MG63 (cell line): ENCODE measurements around the gene VAMP4. TPM values are rescaled to one million over a fixed set of nuclear protein-coding genes. Genes with fewer than 3 reads are reported as not detected.
A peak's percentile ranks its signal among the peaks of the same experiment; 100 is the strongest.

Source experiments
- DNase-seq: peaks from one replicate; pipeline ENCODE4 v3.0.0-alpha.2; 2020
- H3K27me3 ChIP-seq: fragments of 250-450 bp; sonication (Bioruptor Pico); 2 replicates; pipeline ENCODE4 v1.5.1; 2020; ENCODE audit warnings: mild to moderate bottlenecking, moderate library complexity
- H3K36me3 ChIP-seq: fragments of 250-450 bp; sonication (Bioruptor Pico); 2 replicates; pipeline ENCODE4 v1.5.1; 2020; ENCODE audit warnings: mild to moderate bottlenecking, moderate library complexity
- H3K4me3 ChIP-seq: fragments of 250-450 bp; sonication (Bioruptor Pico); 2 replicates; pipeline ENCODE4 v1.5.1; 2020; ENCODE audit warnings: mild to moderate bottlenecking, moderate library complexity
- H3K9me3 ChIP-seq: fragments of 250-450 bp; sonication (Bioruptor Pico); 2 replicates; pipeline ENCODE4 v1.5.1; 2020; ENCODE audit warnings: mild to moderate bottlenecking, moderate library complexity
- total RNA-seq: library from RNA; depleted of rRNA; stranded (reverse); fragments of >200 nt; shearing (Covaris generic); gene quantifications from 2 replicates; pipeline ENCODE4 v1.2.3, GENCODE V29; 2014; ENCODE audit warnings: low replicate concordance

Gene VAMP4
- total RNA-seq, 1 experiment from 2014 or later: 8.0 TPM

DNA sequence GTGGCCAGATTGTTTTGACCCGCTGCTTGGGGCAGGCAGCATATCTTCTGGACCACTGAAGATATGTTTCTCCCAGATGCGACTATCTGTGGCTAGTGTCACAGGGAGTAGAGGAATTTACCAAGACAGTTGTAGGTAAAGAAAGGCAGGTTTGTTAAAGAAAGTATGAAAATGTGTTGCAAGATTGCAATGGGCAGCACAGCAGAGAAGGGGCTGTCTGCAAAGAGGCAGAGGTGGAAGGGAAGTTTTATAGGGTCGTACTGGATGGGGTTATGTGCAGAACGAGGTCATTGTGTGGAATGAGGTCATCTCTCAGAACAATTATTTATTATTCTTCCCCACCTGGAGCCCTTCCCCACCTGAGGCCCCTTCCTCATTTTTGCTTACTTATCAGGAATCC is 15.0 kb upstream of the VAMP4 start:
- no peak for DNase-seq
- Histone ChIP-seq H3K9me3 (no peaks in the 10 kb centered on the region; the same call in none of the 2 replicates), H3K36me3 (no peaks in the 10 kb centered on the region), H3K4me3 (no peak overlapping the region), H3K27me3 (no peaks in the 10 kb centered on the region; the same call in 1 of the 2 replicates)

GRCh38 chr1:171754971-171755370 is 13.1 kb upstream of the VAMP4 start:
- Histone ChIP-seq H3K9me3 (no peaks in the 10 kb centered on the region; the same call in none of the 2 replicates), H3K27me3 (no peaks in the 10 kb centered on the region), H3K36me3 (no peaks in the 10 kb centered on the region), H3K4me3 (no peak overlapping the region)
- DNase-seq: no peak

GRCh38 chr1:171754353-171754705 is 12.5 kb upstream of the VAMP4 start:
- no peaks in the 10 kb centered on the region for H3K27me3 ChIP-seq
- H3K36me3 ChIP-seq: no peaks in the 10 kb centered on the region
- no peak overlapping the region for H3K4me3 ChIP-seq
- peak; percentile 88 for DNase-seq
- no peaks in the 10 kb centered on the region; the same call in none of the 2 replicates for H3K9me3 ChIP-seq

DNA sequence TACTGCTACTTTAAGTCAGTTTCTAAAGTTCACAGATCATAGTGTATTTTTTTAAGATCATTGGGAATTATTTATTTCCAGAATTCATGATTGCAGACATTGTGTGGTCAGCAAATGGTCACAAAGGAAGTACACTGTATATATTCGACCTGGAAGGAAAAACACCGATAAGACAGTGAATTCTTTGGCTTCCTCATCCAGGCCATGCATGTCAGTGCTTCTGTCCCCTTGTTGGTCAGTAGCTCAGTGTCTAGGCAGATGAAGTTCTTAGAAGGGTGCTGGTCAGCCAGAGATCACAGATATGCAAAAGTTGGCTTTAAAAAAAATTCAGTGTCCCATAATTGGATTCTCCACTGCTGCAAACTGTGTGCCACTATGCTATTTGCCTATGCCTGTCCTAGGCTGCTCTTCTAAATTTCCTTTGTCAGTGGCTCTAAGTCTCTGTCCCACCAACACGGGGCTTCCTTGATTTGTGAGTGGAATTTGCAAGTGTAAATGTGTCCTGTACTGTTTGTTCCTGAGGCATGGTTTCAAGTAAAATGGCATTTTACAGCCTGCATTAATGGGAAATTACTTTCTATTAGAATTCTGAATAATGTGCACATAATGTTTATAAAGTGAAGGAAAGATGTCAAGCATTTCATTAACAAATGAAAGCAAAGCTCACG is 12.0 kb upstream of the VAMP4 start:
- Histone ChIP-seq H3K36me3 (no peaks in the 10 kb centered on the region), H3K4me3 (no peak overlapping the region), H3K9me3 (no peaks in the 10 kb centered on the region; the same call in none of the 2 replicates), H3K27me3 (no peaks in the 10 kb centered on the region)
- DNase-seq: no peak

- Histone ChIP-seq H3K36me3 (no peaks in the 10 kb centered on the region), H3K4me3 (no peak overlapping the region), H3K27me3 (no peaks in the 10 kb centered on the region), H3K9me3 (no peaks in the 10 kb centered on the region; the same call in none of the 2 replicates)
- no peak for DNase-seq
These were observed 11.3 kb upstream of the VAMP4 start for GRCh38 chr1:171753182-171753581.

DNA sequence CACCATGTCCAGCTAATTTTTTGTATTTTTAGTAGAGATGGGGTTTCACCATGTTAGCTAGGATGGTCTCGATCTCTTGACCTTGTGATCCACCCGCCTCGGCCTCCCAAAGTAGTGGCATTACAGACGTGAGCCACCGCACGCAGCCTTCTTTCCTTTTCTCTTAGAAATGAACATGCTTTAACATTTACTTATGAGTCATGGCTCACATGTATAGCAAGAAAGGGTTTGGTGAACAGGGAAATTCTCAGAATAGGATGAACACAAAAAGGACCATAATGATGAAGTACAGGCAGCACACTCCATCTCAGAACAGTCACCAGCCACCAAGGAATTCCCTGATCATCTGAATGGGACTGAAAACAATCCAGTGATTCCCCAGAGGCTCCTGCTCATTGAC is 9.4 kb upstream of the VAMP4 start:
- no peaks in the 10 kb centered on the region for H3K36me3 ChIP-seq
- H3K4me3 ChIP-seq: no peak overlapping the region
- no peak for DNase-seq
- no peaks in the 10 kb centered on the region; the same call in 1 of the 2 replicates for H3K9me3 ChIP-seq
- no peaks in the 10 kb centered on the region for H3K27me3 ChIP-seq

DNA sequence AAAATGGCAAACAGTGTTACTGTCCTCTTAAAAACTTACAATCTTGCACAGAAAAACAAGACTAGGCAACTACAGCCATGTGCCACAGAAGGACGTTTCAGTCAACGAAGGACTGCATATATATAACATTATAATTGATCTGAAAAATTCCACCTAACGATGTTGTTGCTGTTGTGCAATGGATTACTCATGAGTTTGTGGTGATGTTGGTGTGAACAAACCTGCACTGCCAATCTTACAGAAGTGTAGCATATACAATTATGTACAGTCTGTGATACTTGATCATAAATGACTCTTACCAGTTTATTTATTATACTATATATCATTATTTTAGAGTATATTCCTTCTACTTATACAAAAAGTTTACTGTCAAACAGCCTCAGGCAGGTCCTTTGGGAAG is 6.8 kb upstream of the VAMP4 start:
- no peaks in the 10 kb centered on the region for H3K36me3 ChIP-seq
- H3K27me3 ChIP-seq: no peaks in the 10 kb centered on the region
- no peak overlapping the region for H3K4me3 ChIP-seq
- no peak for DNase-seq
- no peaks in the 10 kb centered on the region for H3K9me3 ChIP-seq

GRCh38 chr1:171744986-171745385 is 3.1 kb upstream of the VAMP4 start:
- DNase-seq: no peak
- Histone ChIP-seq H3K9me3 (no peaks in the 10 kb centered on the region), H3K4me3 (no peak overlapping the region), H3K36me3 (no peaks in the 10 kb centered on the region; the same call in 1 of the 2 replicates), H3K27me3 (no peaks in the 10 kb centered on the region)

GRCh38 chr1:171743081-171743870 is 1.4 kb upstream of the VAMP4 start:
- Histone ChIP-seq H3K4me3 (peak overlapping the region; percentile 96), H3K9me3 (no peaks in the 10 kb centered on the region), H3K36me3 (no peaks in the 10 kb centered on the region; the same call in 1 of the 2 replicates), H3K27me3 (no peaks in the 10 kb centered on the region)
- DNase-seq: peak; percentile 28

DNA sequence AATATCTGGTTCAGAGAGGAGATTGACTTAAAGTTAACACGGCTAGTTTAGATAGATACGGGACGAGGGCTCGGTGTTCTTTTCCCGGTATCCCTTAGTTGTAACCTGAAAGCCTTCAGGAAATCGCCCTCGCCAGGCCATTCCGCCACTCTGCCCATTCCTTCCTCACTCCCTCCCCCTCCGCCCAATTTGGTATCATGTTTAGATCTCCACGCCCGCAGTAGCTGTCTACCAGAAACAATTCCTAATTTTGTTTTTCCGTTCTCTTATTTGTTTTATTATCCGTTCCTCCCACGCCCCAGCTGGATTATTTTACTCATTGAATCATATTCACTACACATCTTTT is 685 bp upstream of the VAMP4 start:
- Histone ChIP-seq H3K4me3 (peak overlapping the region; percentile 96), H3K9me3 (no peaks in the 10 kb centered on the region), H3K27me3 (no peaks in the 10 kb centered on the region), H3K36me3 (peaks cover 3% of the 10 kb centered on the region; the same call in 1 of the 2 replicates)
- peak; percentile 70 for DNase-seq

- DNase-seq: peak; percentile 42
- Histone ChIP-seq H3K27me3 (no peaks in the 10 kb centered on the region), H3K4me3 (peak overlapping the region; percentile 96), H3K9me3 (no peaks in the 10 kb centered on the region), H3K36me3 (peaks cover 13% of the 10 kb centered on the region)
These were observed 636 bp downstream of the VAMP4 start for GRCh38 chr1:171740987-171741871.

DNA sequence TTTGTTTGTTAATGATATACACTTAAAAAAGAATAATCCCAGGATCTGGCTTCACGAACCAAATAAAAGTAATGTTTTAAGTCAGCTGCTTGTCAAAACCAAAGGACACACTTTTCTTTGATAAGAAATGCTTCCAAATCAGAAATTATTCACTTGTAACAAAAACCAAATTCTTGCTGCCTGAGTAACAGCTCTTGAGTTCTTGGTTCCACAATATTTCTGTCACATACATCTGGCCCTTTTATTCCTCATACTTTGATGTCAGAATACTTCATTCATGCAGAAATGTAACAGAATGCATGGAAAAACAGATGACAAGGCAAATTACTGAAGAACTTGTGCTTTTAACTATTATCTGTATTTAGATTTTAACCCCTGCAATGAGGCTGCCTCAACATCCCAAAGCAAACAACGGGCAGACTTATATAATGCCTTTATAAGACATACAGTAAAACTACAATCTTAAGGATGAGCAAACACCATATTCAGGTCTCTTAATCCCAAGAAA is 1.5 kb downstream of the VAMP4 start:
- Histone ChIP-seq H3K27me3 (no peaks in the 10 kb centered on the region), H3K9me3 (no peaks in the 10 kb centered on the region), H3K4me3 (peak overlapping the region; percentile 96), H3K36me3 (peaks cover 13% of the 10 kb centered on the region)
- no peak for DNase-seq

DNA sequence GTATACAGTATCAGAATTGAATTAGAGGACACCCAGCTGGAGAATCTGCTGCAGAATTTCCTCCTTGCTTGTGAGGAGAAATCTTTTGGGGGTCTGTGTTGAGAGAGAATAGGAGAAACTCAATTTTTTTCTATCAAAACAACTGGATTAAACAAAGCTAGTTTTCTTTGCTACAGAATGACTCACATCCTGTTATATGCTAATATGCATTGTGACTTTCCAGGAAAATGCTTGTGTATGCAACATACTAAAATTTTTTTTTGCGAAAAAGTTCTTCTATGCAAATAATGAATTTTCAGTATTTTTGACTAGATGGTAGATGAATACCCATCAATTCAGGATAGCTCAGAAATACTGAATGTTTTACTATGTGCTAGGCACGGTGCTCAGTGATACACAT is 2.2 kb downstream of the VAMP4 start:
- no peak for DNase-seq
- Histone ChIP-seq H3K36me3 (peaks cover 13% of the 10 kb centered on the region), H3K9me3 (no peaks in the 10 kb centered on the region), H3K4me3 (no peak overlapping the region), H3K27me3 (no peaks in the 10 kb centered on the region)

DNA sequence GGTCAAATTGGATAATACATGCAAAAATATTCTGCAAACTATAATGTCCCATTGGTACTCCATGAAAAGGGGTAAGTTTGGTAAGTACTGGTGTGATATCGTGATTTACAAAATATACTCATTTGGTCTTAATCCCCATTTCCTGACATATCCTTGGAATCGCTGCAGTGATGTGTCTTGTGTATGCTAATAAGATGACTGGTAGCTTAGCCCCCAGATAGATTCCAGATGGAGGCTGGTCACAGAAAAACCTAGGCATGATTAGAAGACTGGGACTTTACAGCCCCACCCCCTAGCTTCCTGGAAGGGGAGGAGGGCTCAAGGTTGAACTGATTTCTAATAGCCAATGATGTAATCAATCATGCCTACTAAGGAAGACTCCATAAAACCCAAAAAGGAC is 3.0 kb downstream of the VAMP4 start:
- Histone ChIP-seq H3K27me3 (no peaks in the 10 kb centered on the region), H3K36me3 (peaks cover 13% of the 10 kb centered on the region), H3K9me3 (no peaks in the 10 kb centered on the region), H3K4me3 (no peak overlapping the region)
- DNase-seq: no peak

- Histone ChIP-seq H3K4me3 (no peak overlapping the region), H3K9me3 (no peaks in the 10 kb centered on the region), H3K27me3 (no peaks in the 10 kb centered on the region), H3K36me3 (peaks cover 22% of the 10 kb centered on the region)
- no peak for DNase-seq
These were observed 5.7 kb downstream of the VAMP4 start for GRCh38 chr1:171736196-171736595.

- H3K9me3 ChIP-seq: no peaks in the 10 kb centered on the region
- H3K4me3 ChIP-seq: no peak overlapping the region
- no peak for DNase-seq
- H3K36me3 ChIP-seq: peaks cover 14% of the 10 kb centered on the region
- H3K27me3 ChIP-seq: no peaks in the 10 kb centered on the region
These were observed 11.8 kb downstream of the VAMP4 start for GRCh38 chr1:171730052-171730451.

DNA sequence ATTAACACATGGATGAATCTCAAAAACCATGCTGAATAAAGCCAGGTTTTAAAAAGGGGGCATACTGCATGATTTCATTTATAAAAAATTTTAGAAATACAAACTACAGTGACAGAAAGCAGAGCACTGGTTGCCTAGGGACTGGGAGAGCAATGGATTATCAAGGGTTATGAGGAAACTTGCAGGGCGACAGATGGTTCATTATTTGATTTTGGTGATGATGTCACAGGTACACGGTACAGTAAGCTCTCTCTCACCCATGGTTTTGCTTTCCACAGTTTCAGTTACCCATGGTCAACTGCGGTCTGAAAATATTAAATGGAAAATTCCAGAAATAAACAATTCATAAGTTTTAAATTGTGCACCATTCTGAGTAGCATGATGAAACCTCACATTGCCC is 14.1 kb downstream of the VAMP4 start:
- no peak overlapping the region for H3K4me3 ChIP-seq
- no peaks in the 10 kb centered on the region for H3K27me3 ChIP-seq
- no peak for DNase-seq
- H3K36me3 ChIP-seq: peaks cover 11% of the 10 kb centered on the region
- peaks cover 9% of the 10 kb centered on the region; the same call in 1 of the 2 replicates for H3K9me3 ChIP-seq
